ENCODE measurements around the gene AEN.
"Not testable (repeated sequence)": the region's sequence is repeated elsewhere in the genome, so short reads cannot be mapped to it uniquely, and the experiment has no call there.

The AEN gene

GRCh38 chr15:88615303-88616107 is 5.6 kb upstream of the AEN start:
- DNase-seq = no peak

GRCh38 chr15:88616240-88616639 is 4.9 kb upstream of the AEN start:
- no peak for DNase-seq

GRCh38 chr15:88617031-88617722 is 4.0 kb upstream of the AEN start:
- DNase-seq = no peak

- DNase-seq = no peak
Measured at GRCh38 chr15:88617790-88618189, 3.4 kb upstream of the AEN start.

GRCh38 chr15:88618686-88619085 is 2.5 kb upstream of the AEN start:
- no peak for DNase-seq

GRCh38 chr15:88619796-88620195 is 1.3 kb upstream of the AEN start:
- DNase-seq = no peak

DNA sequence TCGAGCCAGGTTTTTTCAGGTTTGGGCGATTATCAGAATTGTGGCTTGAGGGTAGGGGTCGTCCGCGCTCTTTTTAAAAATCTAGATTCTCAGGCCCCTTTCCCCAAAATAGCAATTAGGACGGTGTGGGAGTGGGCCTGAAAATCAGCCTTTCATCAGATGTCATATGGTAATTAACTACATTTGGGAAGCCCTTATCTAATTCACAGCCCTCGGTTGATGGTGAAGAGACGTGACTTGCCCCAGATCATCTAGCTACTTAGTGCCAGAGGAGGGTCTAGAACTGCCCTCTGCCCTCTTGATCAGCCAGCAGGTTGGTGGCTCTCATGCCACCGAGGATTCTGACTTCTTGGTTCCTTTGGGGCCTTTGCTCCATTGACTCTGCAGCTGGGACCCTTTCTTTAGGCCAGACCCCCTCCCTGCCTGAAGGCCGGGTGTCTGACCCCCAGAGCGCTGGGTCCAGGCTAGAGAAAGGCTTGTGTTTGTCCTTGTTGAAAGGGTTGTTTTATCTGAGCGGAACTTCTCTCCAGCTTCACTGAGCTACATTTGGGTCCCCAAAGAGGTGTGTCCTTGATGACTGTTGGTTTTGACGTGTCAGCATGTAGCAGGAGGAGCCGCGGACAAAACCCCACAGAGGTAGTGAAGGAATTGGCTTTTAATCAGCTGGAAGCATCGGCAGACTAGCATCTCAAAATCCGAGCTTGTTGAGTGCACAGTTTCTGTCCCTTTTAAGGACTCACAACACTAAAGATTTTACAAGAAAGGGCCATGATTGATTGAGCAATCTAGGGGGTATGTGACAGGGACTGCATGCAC is 857 bp downstream of the AEN start:
- peak; percentile 68 for DNase-seq

GRCh38 chr15:88622605-88622975 is 1.4 kb downstream of the AEN start:
- no peak for DNase-seq

GRCh38 chr15:88623061-88623460 is 1.9 kb downstream of the AEN start:
- DNase-seq = peak; percentile 75 to 79

DNA sequence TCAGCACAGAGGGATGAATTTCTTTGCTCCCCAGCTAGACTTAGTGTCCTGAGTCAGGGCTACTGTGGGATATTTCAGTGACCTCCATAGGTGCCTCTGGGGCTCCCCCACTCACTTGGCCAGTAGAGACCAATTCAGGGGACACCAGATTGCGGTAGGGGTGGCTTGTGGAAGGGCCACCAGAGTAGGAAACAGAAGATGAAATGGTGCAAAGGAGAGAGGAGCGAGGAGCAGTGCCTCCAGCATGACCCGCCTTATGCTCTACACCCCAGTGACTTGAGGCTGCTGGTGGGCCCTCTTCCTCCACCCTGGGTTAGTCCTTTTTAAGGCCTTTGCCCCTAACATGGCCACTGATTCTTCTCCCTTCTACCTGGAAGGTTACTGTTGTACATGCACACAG is 2.5 kb downstream of the AEN start:
- no peak for DNase-seq

DNA sequence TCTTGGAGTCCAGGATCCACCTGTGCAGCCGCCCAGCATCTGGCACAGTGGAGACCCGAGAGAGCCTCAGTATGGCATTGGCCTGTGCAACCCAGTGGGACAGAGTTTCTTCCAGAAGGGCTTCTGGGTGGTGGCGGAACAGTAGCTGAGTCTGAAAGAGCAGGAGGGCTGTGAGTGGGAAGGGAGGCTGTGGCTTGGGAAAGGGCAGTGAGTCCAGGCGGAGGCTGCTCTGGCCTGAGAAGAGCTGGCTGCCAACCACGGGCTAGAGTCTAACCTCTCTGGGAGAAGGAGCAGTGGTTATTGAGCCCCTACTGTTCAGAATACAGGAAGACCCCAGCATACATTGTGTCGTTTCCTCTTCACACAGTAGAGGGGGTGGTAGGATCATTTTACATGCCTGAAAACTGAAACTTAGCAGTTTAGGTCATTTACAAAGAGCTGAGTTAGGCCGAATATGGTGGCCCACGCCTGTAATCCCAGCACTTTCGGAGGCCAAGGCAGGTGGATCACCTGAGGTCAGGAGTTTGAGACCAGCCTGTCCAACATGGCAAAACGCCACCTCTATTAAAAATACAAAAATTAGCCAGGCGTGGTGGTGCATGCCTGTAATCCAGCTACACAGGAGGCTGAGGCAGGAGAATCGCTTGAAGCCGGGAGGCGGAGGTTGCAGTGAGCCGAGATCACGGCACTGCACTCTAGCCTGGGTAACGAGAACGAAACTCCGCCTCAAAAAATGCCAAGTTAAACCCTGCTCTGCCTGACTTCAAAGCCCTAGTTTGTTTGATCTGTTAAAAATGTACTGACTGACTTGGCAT is 3.2 kb downstream of the AEN start:
- peak in 1 of 2 experiments; percentile 52 for DNase-seq

GRCh38 chr15:88624971-88625490 is 3.9 kb downstream of the AEN start:
- DNase-seq = no peak

GRCh38 chr15:88625943-88626741 is 5.0 kb downstream of the AEN start:
- DNase-seq = peak in 1 of 2 experiments; percentile 18

GRCh38 chr15:88627463-88627862 is 6.3 kb downstream of the AEN start:
- DNase-seq = peak in 1 of 2 experiments; percentile 52

GRCh38 chr15:88628018-88628654 is 7.0 kb downstream of the AEN start:
- DNase-seq = no peak

DNA sequence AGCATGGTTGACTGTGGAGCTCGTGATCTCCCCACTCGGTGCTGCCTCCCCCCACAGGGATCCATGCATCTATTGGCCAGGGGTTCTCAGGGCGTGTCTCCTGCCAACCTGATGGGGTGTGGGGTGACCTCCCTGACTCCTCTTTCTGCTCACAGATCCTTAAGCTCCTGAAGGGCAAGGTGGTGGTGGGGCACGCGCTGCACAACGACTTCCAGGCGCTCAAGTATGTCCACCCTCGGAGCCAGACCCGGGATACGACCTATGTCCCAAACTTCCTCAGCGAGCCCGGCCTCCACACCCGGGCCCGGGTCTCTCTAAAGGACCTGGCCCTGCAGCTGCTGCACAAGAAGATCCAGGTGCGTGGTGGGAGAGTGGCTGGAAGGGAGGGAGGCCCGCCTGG is 7.9 kb downstream of the AEN start:
- DNase-seq = no peak

DNA sequence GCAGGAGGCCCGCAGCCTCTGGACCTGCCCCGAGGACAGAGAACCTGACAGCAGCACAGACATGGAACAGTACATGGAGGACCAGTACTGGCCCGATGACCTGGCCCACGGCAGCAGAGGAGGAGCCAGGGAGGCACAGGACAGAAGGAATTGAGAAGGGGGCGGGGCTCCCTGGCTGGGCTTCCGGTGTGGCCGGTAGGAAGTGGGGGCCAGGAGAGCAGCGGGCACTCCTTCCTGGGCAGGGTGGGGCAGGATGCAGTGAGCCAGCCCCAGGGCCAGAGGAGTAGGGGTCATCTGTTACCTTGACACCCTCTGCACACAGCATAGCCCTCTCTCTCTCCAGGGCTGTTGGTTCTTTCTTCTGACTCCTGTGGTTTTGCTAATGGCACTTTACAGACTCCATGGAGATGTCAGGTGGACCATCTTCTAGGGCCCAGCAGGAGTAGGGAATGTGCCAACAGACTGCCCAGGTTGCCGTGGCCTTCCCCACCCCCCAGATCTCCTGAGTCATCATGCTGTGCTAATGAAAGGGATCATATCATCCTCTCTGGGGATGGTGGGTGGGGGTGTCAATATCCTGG is 9.1 kb downstream of the AEN start:
- no peak for DNase-seq

DNA sequence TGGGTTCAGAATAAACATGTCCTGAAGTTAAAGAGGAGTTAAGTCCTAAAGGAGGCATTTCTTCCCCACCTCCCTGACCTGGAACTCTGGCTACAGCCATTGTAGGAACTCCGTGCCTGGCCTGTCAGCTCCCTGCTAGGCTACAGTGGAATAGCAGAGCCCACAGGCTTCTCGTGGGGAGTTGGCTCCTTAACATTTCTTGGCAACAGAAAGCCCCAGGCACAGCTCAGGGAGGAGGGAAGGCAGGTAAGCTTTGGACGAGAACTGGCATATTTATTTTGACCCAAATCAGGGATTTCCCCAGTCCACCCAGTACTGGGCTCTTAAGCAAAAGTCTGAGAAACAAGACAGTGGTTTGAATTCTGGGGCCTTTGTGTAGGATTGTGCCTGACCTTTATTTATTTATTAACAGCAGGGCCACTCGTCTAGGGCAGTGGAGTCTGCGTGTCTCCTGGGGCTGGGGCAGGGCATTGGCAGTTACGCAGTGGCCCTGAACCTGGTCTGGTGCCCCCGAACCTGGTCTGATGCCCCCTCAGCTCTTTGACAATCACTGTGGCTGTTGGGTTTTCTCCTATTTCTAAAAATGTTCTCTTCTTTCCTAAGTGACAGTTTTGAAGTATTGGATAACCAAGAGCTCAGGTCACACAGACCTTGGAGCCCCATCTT is 9.8 kb downstream of the AEN start:
- no peak for DNase-seq

DNA sequence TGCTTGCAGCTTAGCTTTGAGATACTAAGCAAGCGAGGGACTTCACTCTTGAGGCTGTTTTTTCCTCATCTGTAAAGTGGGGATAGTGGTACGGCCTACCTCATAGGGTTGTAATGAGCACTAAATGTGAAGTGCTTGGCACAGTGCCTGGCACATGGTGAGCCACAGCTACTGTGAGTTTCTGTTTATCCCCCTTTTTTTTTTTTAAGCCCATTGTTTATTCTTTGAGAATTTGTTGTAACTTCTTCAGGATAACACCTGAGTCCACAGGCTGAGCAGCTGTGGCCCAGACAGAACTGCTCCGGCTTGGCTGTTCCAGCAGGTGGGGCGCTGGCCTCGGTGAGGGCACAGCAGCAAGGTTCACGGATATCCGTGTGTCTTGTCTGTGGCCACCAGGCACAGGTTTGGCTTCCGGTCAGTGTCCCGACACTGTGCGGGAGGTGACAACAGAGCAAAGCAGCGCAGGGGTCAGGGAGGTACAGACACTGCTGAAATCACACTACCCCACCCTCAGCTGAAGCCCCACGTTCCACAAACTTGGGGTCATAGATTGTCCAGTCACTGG is 10.4 kb downstream of the AEN start:
- no peak for DNase-seq

GRCh38 chr15:88632797-88633196 is 11.7 kb downstream of the AEN start:
- DNase-seq = not testable (repeated sequence)

All from activated T-cell treated with anti-CD3 and anti-CD28 coated beads, Interleukin-2, amount 50 U/mL, for 48 hours (primary cell).